HCT116 (cell line): Measurements from ENCODE around the gene PLCH2. TPM values are rescaled to one million over a fixed set of nuclear protein-coding genes. Genes with fewer than 3 reads are reported as not detected.

Experiments
- ATAC-seq: fragments of 200-7000 bp; cut with Tn5 transposase; 2 replicates; pipeline ENCODE4 v1.9.1; 2020; ENCODE audit warnings: mild to moderate bottlenecking, moderate library complexity
- BruUV-seq: library from RNA; stranded (reverse); fragments of 400-500 nt; replicated peaks from 2 replicates; lab custom pipeline; 2021; lab: Mats Ljungman, UMichigan
- CTCF ChIA-PET: fragments of 300-600 bp; sonication (Branson Sonifier 250); formaldehyde crosslinking; loops from one replicate; lab custom pipeline; 2021; ENCODE audit warnings: antibody characterized with exemption; lab: Charles Lee
- POLR2A ChIA-PET: fragments of 300-600, 350-600 bp; sonication (Branson Sonifier 250); formaldehyde crosslinking; loops from one replicate; lab custom pipeline; 2021; ENCODE audit warnings: antibody characterized with exemption; lab: Charles Lee
- RAD21 ChIA-PET, 2 experiments: fragments of 300-600 bp; sonication (Branson Sonifier 250); formaldehyde crosslinking; loops; one replicate each; lab custom pipeline; 2023; ENCODE audit warnings: low total read pairs in 2 of 2; ENCODE audit not compliant: uncharacterized antibody in 2 of 2, unreplicated experiment in 2 of 2, low non-redundant PET in 1 of 2; lab: Charles Lee
- DNase-seq: peaks from one replicate; pipeline ENCODE4 v3.0.0-alpha.2; 2010; ENCODE audit warnings: low read depth, low spot score
- H2AFZ ChIP-seq: fragments of 200-600 bp; shearing (Covaris generic), sonication (generic); 2 replicates; pipeline ENCODE4 v1.6.1; 2017; ENCODE audit warnings: low read depth, mixed run types, mixed read lengths, antibody characterized with exemption, low read length; ENCODE audit not compliant: poor library complexity, severe bottlenecking
- H3K27ac ChIP-seq: 2 replicates; pipeline ENCODE4 v1.5.1; 2012; ENCODE audit warnings: low read depth, low read length
- H3K27me3 ChIP-seq: fragments of 200-600 bp; sonication (generic); 2 replicates; pipeline ENCODE4 v1.6.1; 2016; ENCODE audit warnings: mixed run types, low read length, mixed read lengths; ENCODE audit not compliant: insufficient read depth
- H3K36me3 ChIP-seq, 2 experiments: fragments of 200-500 bp in 1 of 2; fragments of 200-600 bp in 1 of 2; sonication (Bioruptor generic) in 1 of 2; sonication (generic) in 1 of 2; 2 replicates each; pipeline versions ENCODE4 v1.5.1 to v1.6.1; 2014 to 2016; ENCODE audit warnings: low read length in 2 of 2, inconsistent platforms in 1 of 2, mixed read lengths in 1 of 2, mixed run types in 1 of 2; ENCODE audit not compliant: insufficient read depth in 2 of 2, control insufficient read depth in 1 of 2
- H3K4me1 ChIP-seq, 2 experiments: fragments of 200-600 bp in 1 of 2; sonication (generic) in 1 of 2; 2 replicates each; pipeline versions ENCODE4 v1.5.1 to v1.6.1; 2012 to 2017; ENCODE audit warnings: low read length in 2 of 2, inconsistent platforms in 1 of 2, mild to moderate bottlenecking in 1 of 2, mixed read lengths in 1 of 2, mixed run types in 1 of 2, moderate library complexity in 1 of 2; ENCODE audit not compliant: insufficient read depth in 2 of 2, control insufficient read depth in 1 of 2
- H3K4me2 ChIP-seq: fragments of 200-600 bp; sonication (generic); 2 replicates; pipeline ENCODE4 v1.6.1; 2017; ENCODE audit warnings: mixed run types, low read length, mixed read lengths
- H3K4me3 ChIP-seq, 2 experiments: fragments of 200-600 bp in 1 of 2; sonication (generic) in 1 of 2; replicated peaks in 1 of 2; 2 replicates each; pipeline ENCODE4 v1.5.1; 2011 to 2016; ENCODE audit warnings: low read length in 2 of 2, control low read depth in 1 of 2, low read depth in 1 of 2, mild to moderate bottlenecking in 1 of 2, mixed read lengths in 1 of 2, mixed run types in 1 of 2
- H3K79me2 ChIP-seq: fragments of 200-600 bp; sonication (generic); 2 replicates; pipeline ENCODE4 v1.6.1; 2017; ENCODE audit warnings: mild to moderate bottlenecking, mixed run types, low read length, moderate library complexity, mixed read lengths; ENCODE audit not compliant: insufficient read depth
- H3K9ac ChIP-seq: fragments of 200-600 bp; sonication (generic); 2 replicates; pipeline ENCODE4 v1.6.1; 2016; ENCODE audit warnings: low read length, mixed read lengths
- H3K9me2 ChIP-seq: fragments of 200-600 bp; sonication (generic), shearing (Covaris generic); 2 replicates; pipeline ENCODE4 v1.6.1; 2017; ENCODE audit warnings: mixed run types, mild to moderate bottlenecking, moderate library complexity; ENCODE audit not compliant: insufficient read depth
- H3K9me3 ChIP-seq, 2 experiments: fragments of 200-500 bp in 1 of 2; fragments of 200-600 bp in 1 of 2; sonication (Bioruptor generic) in 1 of 2; sonication (generic) in 1 of 2; 2 replicates each; pipeline ENCODE4 v1.6.1; 2014 to 2017; ENCODE audit warnings: low read length in 2 of 2, mixed read lengths in 2 of 2, inconsistent platforms in 1 of 2, low read depth in 1 of 2, mild to moderate bottlenecking in 1 of 2, mixed run types in 1 of 2, moderate library complexity in 1 of 2; ENCODE audit not compliant: control insufficient read depth in 1 of 2, insufficient read depth in 1 of 2
- H4K20me1 ChIP-seq: fragments of 200-600 bp; sonication (generic), shearing (Covaris generic); 2 replicates; pipeline ENCODE4 v1.6.1; 2017; ENCODE audit warnings: mixed run types, mild to moderate bottlenecking, moderate library complexity; ENCODE audit not compliant: insufficient read depth
- CBX3 ChIP-seq: IDR thresholded peaks from 2 replicates; pipeline ENCODE4 v1.6.1; 2012; ENCODE audit warnings: low read depth
- CEBPB ChIP-seq: IDR thresholded peaks from 2 replicates; pipeline ENCODE4 v1.6.1; 2012; ENCODE audit warnings: low read depth
- EGR1 ChIP-seq: IDR thresholded peaks from 2 replicates; pipeline ENCODE4 v1.6.1; 2012; ENCODE audit warnings: low read depth
- ELF1 ChIP-seq: IDR thresholded peaks from 2 replicates; pipeline ENCODE4 v1.6.1; 2012; ENCODE audit warnings: low read depth, borderline replicate concordance
- EZH2 ChIP-seq: fragments of 200-600 bp; sonication (generic); IDR thresholded peaks from 2 replicates; pipeline ENCODE4 v1.6.1; 2017; ENCODE audit warnings: antibody characterized with exemption, mixed run types
- FOSL1 ChIP-seq: IDR thresholded peaks from 2 replicates; pipeline ENCODE4 v1.6.1; 2012; ENCODE audit warnings: low read depth
- JUND ChIP-seq: IDR thresholded peaks from 2 replicates; pipeline ENCODE4 v1.6.1; 2012
- POLR2A ChIP-seq: IDR thresholded peaks from 2 replicates; pipeline ENCODE4 v1.7.0; 2011; ENCODE audit warnings: borderline replicate concordance; ENCODE audit not compliant: insufficient read depth, insufficient read length; ENCODE audit errors: extremely low read depth
- POLR2AphosphoS5 ChIP-seq: IDR thresholded peaks from 2 replicates; pipeline ENCODE4 v1.6.1; 2011; ENCODE audit warnings: mild to moderate bottlenecking, low read depth, low read length, moderate library complexity
- RAD21 ChIP-seq: IDR thresholded peaks from 2 replicates; pipeline ENCODE4 v1.6.1; 2012; ENCODE audit warnings: low read depth, mild to moderate bottlenecking
- SIN3A ChIP-seq: IDR thresholded peaks from 2 replicates; pipeline ENCODE4 v1.6.1; 2012; ENCODE audit warnings: low read depth
- SRF ChIP-seq: IDR thresholded peaks from 2 replicates; pipeline ENCODE4 v1.6.1; 2012; ENCODE audit warnings: low read depth
- TCF7L2 ChIP-seq: IDR thresholded peaks from 2 replicates; pipeline ENCODE4 v1.7.0; 2011; ENCODE audit warnings: borderline replicate concordance, inconsistent platforms; ENCODE audit not compliant: insufficient read depth, insufficient read length; ENCODE audit errors: extremely low read depth
- YY1 ChIP-seq: IDR thresholded peaks from 2 replicates; pipeline ENCODE4 v1.6.1; 2011; ENCODE audit warnings: low read length, low read depth, moderate library complexity, mild to moderate bottlenecking; ENCODE audit not compliant: insufficient replicate concordance; ENCODE audit errors: extremely low read depth
- intact Hi-C: fragments of 100-400 bp; cut with micrococcal nuclease; formaldehyde crosslinking; loops from 2 replicates; pipeline ENCODE4 v1.10.0; 2022
- total RNA-seq: library from RNA; stranded (reverse); gene quantifications from one replicate; pipeline ENCODE4 v1.2.1, GENCODE V29; 2021; ENCODE audit not compliant: unreplicated experiment
- TF ChIP-seq, protein P1 (sequence below): IDR thresholded peaks from 2 replicates; pipeline ENCODE4 v1.6.1; 2012
- TF ChIP-seq, protein P2 (sequence below): IDR thresholded peaks from 2 replicates; pipeline ENCODE4 v1.6.1; 2012; ENCODE audit warnings: low read depth

Gene PLCH2
- total RNA-seq, 1 experiment from 2014 or later: 2.0 TPM

DNA sequence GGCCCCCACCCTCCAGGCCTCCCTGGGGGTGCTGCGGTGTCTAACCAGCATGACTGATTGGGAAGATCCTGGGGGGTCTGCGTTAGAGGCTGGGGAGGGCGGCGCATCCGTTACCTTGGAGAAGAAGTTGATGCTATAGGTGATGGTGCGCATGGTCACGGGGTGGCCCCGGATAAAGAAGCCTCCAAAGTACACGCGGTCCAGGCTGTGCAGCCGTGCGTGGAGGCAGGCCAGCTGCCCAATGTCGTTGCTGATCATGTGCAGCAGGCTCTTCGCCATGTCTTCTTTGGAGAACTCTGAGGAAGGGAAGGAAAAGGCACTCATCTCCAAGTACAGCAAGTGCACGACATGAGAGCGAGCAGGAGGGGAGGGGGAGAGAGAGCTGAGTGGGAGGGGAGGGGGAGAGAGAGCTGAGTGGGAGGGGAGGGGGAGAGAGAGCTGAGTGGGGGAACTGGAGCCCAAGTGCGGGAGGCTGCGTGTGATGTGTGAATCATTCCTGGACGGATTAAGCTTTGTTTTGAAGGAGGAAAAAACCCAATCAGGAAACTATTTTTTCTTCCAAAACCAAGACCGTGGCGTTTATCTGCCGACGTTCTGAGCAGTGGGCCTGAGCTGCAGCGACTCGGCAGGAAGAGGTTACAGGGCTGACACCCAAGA is 43.1 kb downstream of the PLCH2 start:
- no peak overlapping the region for H3K9ac ChIP-seq
- no peak overlapping the region for H3K27ac ChIP-seq
- H4K20me1 ChIP-seq: no peaks in the 10 kb centered on the region
- H3K27me3 ChIP-seq: no peaks in the 10 kb centered on the region
- ATAC-seq (no peak), DNase-seq (no peak)
- peaks cover 15 to 22% of the 10 kb centered on the region in 2 experiments; a peak in 3 of 4 replicates for H3K36me3 ChIP-seq
- intact Hi-C loops: no loop called here
- ChIA-PET CTCF (no interaction called here), POLR2A (no interaction called here), RAD21 (no interaction called here)
- no peaks in the 10 kb centered on the region for H3K9me2 ChIP-seq
- no peak overlapping the region for H3K4me3 ChIP-seq
- no TSS peak for BruUV-seq
- no peak overlapping the region for H3K4me2 ChIP-seq
- TF ChIP-seq, protein P1, sequence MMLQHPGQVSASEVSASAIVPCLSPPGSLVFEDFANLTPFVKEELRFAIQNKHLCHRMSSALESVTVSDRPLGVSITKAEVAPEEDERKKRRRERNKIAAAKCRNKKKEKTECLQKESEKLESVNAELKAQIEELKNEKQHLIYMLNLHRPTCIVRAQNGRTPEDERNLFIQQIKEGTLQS: no peak
- TF ChIP-seq JUND: no peak
- no peak for TF ChIP-seq FOSL1
- TF ChIP-seq ELF1: no peak
- TF ChIP-seq EGR1: no peak
- no peak for TF ChIP-seq POLR2A
- TF ChIP-seq CBX3: no peak
- TF ChIP-seq YY1: no peak
- no peak for TF ChIP-seq TCF7L2
- H3K9me3 ChIP-seq: no peaks in the 10 kb centered on the region
- no peak overlapping the region for H2AFZ ChIP-seq
- H3K4me1 ChIP-seq: no peaks in the 10 kb centered on the region
- peaks cover 31% of the 10 kb centered on the region for H3K79me2 ChIP-seq

DNA sequence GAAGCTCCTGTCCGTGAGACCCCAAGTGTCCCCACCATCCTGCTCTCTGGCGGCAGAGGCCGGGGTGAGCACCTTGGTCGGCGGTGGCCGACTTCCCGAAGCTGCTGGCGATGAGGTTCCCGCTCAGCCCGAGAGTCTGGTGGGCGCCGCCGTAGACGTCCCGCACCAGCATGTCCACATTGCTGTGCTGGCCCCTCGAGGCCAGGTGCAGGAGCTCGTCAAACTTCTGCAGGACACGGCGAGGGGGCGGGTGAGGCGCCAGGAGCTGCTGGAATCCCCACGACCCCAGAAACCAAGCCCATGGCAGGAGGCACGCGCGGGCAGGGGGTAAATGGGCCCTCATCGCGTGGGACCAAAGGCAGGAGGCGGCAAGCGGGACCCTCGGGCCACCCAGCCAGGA is 43.6 kb downstream of the PLCH2 start:
- Histone ChIP-seq H3K27me3 (no peaks in the 10 kb centered on the region), H2AFZ (no peak overlapping the region), H3K79me2 (peaks cover 37% of the 10 kb centered on the region), H3K4me3 (no peak overlapping the region), H3K36me3 (peaks cover 15 to 22% of the 10 kb centered on the region in 2 experiments; a peak in 3 of 4 replicates), H3K9me2 (no peaks in the 10 kb centered on the region), H4K20me1 (peaks cover 1% of the 10 kb centered on the region; the same call in 1 of the 2 replicates), H3K27ac (no peak overlapping the region), H3K9ac (no peak overlapping the region), H3K4me2 (no peak overlapping the region), H3K9me3 (no peaks in the 10 kb centered on the region), H3K4me1 (peaks cover 3% of the 10 kb centered on the region in 2 experiments; a peak in 3 of 4 replicates)
- ChIA-PET RAD21 (no interaction called here), CTCF (no interaction called here), POLR2A (no interaction called here)
- ATAC-seq (no peak), DNase-seq (no peak)
- intact Hi-C loops: no loop called here
- no TSS peak for BruUV-seq
- no peak for TF ChIP-seq CEBPB
- TF ChIP-seq, protein P2, sequence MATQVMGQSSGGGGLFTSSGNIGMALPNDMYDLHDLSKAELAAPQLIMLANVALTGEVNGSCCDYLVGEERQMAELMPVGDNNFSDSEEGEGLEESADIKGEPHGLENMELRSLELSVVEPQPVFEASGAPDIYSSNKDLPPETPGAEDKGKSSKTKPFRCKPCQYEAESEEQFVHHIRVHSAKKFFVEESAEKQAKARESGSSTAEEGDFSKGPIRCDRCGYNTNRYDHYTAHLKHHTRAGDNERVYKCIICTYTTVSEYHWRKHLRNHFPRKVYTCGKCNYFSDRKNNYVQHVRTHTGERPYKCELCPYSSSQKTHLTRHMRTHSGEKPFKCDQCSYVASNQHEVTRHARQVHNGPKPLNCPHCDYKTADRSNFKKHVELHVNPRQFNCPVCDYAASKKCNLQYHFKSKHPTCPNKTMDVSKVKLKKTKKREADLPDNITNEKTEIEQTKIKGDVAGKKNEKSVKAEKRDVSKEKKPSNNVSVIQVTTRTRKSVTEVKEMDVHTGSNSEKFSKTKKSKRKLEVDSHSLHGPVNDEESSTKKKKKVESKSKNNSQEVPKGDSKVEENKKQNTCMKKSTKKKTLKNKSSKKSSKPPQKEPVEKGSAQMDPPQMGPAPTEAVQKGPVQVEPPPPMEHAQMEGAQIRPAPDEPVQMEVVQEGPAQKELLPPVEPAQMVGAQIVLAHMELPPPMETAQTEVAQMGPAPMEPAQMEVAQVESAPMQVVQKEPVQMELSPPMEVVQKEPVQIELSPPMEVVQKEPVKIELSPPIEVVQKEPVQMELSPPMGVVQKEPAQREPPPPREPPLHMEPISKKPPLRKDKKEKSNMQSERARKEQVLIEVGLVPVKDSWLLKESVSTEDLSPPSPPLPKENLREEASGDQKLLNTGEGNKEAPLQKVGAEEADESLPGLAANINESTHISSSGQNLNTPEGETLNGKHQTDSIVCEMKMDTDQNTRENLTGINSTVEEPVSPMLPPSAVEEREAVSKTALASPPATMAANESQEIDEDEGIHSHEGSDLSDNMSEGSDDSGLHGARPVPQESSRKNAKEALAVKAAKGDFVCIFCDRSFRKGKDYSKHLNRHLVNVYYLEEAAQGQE: no peak
- TF ChIP-seq EZH2: no peak
- no peak for TF ChIP-seq SRF
- TF ChIP-seq FOSL1: no peak
- TF ChIP-seq RAD21: no peak
- TF ChIP-seq POLR2AphosphoS5: no peak
- TF ChIP-seq TCF7L2: no peak
- TF ChIP-seq YY1: no peak
- no peak for TF ChIP-seq JUND
- no peak for TF ChIP-seq SIN3A
- TF ChIP-seq, protein P1: no peak
